ENCODE results near the gene TRIM49C.
"Not testable (repeated sequence)": the region's sequence is repeated elsewhere in the genome, so short reads cannot be mapped to it uniquely, and the experiment has no call there.

Gene TRIM49C

DNA sequence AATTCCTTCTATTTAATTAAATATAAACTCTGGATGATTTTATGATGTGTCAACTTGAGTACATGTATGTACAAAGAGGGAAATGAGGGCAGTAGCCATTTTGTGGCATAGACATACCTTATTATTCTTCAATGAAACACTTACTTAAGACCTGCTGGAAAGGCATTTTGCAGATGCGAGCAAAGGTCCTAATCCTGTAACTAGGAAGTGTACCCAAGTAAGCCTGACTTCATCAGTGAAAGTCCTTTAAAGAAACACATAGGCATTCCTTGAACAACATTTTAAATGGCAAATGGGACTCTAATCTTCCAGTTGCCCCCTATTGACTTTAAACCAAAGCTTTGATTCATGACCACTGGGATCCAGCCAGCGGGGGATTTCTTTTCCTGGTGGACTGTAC, at the start of gene TRIM49C:
Gene TRIM49C (plus strand): TSS at position 301 of the 400 bp plus-strand sequence. CDS start 4,106 bp downstream, outside the sequence.
- DNase-seq, result not testable (repeated sequence)

- DNase-seq, result not testable (repeated sequence)
These were observed 6.7 kb upstream of the TRIM49C start for GRCh38 chr11:90024184-90024583.

DNA sequence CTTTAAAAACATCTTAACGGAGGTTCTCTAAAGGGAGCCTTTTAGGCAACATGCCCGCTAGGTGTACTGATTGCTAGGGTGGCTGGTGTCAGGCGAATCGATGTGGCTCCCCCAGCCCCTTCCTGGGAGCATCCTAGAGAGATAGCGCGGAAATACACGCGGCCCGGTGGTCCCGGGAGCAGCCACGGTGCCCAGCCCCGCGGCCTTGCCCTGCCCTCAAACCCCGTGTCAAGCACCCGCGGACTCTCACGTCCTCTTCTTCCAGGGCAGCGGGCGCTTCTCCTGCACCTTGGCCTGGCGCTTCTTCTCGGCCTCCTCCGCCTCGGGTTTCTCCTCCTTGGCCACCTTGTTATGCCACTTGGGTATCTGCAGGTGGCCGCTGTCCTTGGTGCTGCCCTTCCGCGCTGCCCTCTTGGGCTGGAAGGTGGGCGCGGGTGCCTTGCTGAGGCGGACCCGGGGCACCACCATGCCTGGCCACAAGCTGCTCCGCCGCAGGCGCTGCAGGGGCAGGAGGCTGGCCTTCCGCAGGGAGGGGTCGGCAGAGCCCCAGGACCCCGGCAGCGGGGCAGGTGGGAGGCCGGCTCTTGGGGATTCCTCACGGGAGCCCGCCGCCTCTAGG, 20.8 kb downstream of the TRIM49C start:
- not testable (repeated sequence) for DNase-seq

DNA sequence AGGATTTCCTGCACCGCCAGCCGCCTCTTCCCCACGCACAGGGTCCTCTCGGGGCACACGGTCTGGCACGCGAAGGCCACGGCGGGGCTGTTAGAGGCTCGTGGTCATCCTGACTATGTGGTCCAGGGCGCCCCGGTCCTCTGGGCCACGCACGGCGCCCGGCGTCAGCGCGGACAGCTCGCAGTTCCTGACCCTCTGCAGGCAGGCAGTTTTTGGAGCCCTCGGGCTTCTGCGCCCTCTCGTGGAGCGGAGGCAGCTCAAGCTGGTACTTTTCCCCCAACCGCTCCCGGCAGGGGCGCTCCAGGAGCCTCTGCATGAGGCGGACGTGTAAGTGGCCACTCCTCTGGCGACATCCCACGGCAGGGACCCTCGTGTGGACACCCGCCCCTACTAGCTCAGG, 21.4 kb downstream of the TRIM49C start:
- not testable (repeated sequence) for DNase-seq

DNA sequence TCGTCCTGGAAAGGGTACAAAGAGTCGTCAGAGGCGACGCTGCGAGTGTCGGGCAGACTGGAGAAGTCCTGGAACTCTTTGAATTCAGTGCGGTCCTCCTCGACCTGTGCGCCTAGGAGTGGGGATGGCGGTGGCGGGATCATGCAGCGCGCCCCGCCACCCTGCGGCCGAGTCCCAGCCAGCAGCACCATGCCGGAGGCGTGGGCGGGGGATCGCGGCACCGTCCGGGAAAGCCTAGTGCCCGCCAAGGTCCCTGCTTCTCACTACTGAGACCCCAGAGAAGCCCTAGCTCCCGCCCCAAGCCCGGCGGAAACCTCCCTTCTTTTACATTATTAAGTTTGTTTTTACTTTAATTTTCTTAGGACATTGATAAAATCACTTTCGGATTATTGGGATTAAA, 22.6 kb downstream of the TRIM49C start:
- DNase-seq, result not testable (repeated sequence)

- not testable (repeated sequence) for DNase-seq
These were observed 54.7 kb downstream of the TRIM49C start, which contains the start of gene UBTFL1 for GRCh38 chr11:90085650-90086049. TSS of gene UBTFL1 (plus strand) at chr11:90085950. CDS start at chr11:90085950, 0 bp downstream.

- not testable (repeated sequence) for DNase-seq
These were observed 57.8 kb downstream of the TRIM49C start for GRCh38 chr11:90088731-90089130.

Measured in NCI-H187 (cell line).